NCI-H510A treated with DMSO at 0.1 percent for 48 hours (cell line): ENCODE results near the gene SMIM5.
A peak's percentile ranks its signal among the peaks of the same experiment; 100 is the strongest.
"Not testable (repeated sequence)": the region's sequence is repeated elsewhere in the genome, so short reads cannot be mapped to it uniquely, and the experiment has no call there.

Source experiments
- DNase-seq: peaks from one replicate; lab custom pipeline; 2025; lab: John Stamatoyannopoulos, UW

Gene SMIM5

GRCh38 chr17:75625813-75626486, 7.3 kb upstream of the SMIM5 start:
- DNase-seq = no peak

GRCh38 chr17:75626496-75627038, 6.7 kb upstream of the SMIM5 start:
- no peak for DNase-seq

GRCh38 chr17:75627094-75627493, 6.1 kb upstream of the SMIM5 start:
- no peak for DNase-seq

DNA sequence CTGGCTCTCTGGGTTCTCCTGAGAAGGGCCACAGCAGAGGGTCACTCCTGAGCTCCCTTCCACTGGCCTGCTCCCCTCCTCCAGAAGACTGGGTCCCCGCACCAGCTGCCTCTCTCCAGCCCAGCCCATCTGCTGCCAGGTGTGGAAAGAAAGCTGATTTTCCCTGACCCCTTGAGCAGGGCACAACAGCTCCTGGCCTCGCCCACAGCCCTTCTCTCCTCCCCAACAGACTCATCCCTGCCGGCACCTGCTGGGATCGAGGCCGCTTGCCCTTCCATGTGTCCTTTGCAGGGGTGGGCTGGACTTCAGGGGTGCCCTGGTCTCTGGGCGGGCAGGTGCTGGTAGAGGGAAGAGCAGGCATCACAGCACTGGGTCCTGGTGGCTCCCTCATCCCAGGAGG, 4.8 kb upstream of the SMIM5 start:
- no peak for DNase-seq

DNA sequence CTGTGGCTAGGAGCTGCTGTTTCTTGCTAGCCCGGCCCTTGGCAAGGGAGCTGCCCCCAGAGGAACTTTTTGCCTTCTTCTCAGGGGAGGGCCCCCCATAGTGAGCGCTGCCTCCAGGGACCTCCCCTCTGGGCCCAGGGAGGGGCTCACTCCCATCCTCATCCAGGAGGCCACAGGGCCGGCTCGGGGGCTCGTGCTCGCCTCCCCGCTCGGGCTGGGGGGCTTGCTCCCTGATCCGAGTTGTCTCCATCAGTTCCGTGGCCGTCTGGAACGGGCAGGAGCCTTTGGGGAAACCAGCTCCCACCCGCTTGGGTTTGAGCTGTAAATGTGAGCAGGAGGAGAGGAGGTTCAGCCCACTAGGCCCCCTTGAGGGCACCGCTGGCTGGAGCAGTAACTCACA, 4.1 kb upstream of the SMIM5 start:
- no peak for DNase-seq

DNA sequence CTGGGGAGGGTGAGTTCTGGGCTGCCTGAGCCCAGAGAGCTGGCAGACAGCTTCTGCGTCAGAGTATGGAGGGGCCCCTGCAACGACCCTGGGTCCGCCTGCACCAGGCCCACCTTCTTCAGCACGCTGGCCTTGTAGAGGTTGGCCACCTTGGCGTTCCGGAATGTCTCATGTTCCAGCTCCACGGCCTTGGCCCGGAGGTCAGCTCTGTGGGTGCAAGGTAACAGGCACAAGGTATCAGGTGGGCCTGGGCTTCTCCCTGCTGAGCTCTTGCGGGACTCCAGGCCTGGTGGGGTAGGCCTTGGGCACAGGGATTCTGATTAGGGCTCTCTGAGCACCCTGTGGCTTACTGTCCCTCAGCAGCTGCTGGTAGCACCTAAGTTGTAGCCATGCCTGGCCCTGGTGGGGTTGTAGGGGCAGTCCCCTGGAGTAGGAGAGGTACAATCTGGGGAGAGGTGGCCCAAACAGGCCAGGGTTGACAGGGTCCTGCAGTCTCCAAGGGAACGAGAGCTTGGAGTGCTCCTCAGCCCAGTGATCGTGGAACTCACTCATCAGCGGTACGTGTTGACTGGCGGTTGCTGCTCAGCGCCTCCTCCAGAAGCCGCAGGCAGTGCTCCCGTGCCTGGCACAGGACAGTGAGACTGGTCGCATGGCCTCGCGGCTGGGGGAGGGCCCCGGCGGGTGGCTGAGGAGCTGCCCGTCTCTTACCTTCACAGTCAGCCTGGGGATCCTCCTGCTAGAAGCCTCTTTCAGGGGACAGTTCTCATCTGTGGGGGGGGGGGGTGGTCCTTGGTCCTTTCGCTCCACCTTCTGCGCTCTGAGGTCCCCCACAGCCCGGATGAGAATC, 2.9 kb upstream of the SMIM5 start:
- no peak for DNase-seq

DNA sequence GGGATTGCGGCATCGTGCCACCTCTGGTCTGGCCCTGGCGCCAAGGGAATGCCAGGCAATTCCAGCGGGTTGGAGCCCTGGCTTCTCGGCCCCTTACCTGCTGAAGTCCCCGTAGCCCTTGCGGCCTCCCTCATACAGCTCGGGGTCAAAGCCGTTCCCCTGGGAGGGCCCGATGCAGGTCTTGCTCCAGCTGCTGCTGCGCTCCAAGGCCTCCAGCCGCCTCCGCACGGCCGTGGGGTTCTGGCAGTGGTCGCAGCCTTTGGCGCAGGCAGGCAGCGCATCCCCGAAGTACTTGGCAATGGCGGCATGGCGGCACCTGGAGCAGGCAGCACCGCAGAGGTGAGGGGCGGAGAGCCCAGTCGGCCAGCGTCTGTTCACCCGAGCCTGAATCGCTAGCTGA, 1.9 kb upstream of the SMIM5 start:
- no peak for DNase-seq

- DNase-seq = no peak
Observed at GRCh38 chr17:75632428-75632827, 806 bp upstream of the SMIM5 start.

DNA sequence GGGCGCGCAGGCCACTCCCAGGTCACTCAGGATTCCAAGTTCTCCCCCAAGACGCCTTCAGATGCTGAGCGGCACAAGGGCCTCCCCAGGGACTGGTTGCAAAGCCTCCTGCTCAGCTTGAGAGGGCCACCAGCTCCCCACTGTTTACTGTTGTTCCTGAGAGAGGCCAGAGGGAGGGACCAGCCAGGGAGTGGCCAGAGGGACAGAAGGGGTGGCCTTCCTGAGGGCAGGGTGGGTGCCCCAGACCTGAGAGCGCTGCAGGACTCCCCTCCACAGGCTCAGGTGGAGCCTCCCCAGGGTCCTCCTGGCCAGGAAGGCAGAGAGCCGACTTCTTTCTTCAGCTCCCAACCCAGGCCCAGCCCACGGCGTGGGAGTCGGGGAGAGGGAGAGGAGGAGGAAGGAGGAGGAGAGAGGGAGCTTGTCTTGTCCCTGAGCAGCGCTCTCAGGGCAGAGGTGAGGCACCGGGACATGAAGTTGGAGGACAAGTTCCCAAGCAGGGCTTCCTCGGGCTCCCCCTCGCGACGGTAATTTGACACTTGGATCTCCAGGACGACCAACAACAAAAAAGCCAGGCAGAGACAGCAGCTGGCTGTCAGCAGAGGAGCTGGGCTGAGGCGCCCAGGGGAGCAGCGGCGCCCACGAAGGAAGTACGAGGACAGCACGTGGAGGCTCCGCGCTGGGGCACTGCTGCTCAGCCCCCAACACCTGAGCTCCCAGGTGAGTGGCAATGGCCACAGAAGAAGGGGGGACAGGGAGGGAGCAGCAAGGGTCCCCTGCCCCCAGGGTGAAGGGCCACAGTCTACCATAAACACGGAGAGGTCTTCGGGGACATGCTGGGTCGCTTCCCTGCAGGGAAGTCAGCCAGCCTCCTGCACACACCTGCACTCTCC, 497 bp downstream of the SMIM5 start:
- DNase-seq = peak; percentile 95

GRCh38 chr17:75634376-75634740, 1.1 kb downstream of the SMIM5 start:
- DNase-seq = no peak

DNA sequence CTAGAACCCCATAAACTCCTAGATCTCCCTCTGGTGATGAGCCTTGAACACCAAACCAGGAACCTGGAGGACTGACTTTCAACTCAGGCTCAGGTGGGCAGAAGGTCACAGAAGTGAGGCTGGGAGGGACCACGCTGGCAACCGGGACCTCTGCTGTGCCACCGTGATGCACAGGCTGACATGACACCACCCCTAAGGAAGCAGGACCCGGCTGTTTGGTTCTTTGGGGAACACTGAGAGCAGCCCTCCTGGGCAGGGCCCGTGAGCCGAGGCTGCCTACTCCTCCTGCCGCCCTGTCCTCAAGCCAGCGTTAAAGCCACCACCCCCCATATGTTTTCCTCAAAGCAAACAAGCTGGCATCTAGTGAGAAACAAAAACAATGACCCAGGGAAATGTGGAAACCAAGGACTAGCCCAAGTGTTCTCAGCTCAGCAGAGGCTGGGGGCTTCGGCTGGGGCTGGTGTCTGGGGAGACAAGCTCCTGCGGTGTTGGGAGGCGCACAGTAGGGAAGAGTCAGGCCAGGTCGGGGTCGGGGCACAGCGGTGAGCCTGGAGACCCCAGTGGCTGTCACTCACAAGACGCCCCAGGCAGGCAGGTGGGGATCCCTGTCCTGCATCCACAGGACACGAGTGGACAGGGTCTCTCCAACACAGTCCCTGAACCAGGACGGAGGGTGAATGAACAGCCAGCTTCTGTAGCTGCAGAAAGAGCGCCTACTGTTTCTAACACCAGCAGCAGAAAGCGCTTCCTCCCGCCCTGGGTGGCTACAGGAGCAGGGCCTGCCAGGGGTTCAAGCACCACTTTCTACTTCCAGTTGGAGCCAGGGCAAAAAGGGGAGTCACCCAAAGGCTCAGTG, 1.7 kb downstream of the SMIM5 start:
- DNase-seq = no peak

- no peak for DNase-seq
Observed at GRCh38 chr17:75635610-75636202, 2.5 kb downstream of the SMIM5 start.

- DNase-seq = no peak
Observed at GRCh38 chr17:75636381-75637142, 3.3 kb downstream of the SMIM5 start.

GRCh38 chr17:75637143-75637538, 3.9 kb downstream of the SMIM5 start:
- no peak for DNase-seq

GRCh38 chr17:75637551-75637950, 4.3 kb downstream of the SMIM5 start:
- no peak for DNase-seq

DNA sequence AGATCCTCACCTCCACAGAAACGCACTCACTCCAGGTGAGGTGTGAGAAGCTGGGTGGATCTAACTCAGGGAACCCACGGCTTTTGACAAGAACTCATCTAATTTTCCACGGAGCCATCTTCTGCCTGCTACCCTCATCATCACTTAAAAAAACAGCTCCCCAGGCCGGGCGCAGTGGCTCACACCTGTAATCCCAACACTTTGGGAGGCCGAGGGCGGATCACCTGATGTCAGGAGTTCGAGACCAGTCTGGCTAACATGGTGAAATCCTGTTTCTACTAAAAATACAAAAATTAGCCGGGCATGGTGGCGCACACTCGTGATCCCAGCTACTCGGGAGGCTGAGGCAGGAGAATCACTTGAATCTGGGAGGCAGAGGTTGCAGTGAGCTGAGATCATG, 4.8 kb downstream of the SMIM5 start:
- DNase-seq = not testable (repeated sequence)

- no peak for DNase-seq
Observed at GRCh38 chr17:75638893-75639292, 5.7 kb downstream of the SMIM5 start.

GRCh38 chr17:75639327-75639726, 6.1 kb downstream of the SMIM5 start:
- no peak for DNase-seq

GRCh38 chr17:75639771-75640555, 6.7 kb downstream of the SMIM5 start:
- DNase-seq = peak; percentile 83
